Kidney (tissue), 14 donors: ENCODE results near the gene UNC5A. TPM values are rescaled to one million over a fixed set of nuclear protein-coding genes. Genes with fewer than 3 reads are reported as not detected.

Experiments
- DNase-seq, 5 donors: peaks; one replicate each; pipeline ENCODE4 v3.0.0-alpha.2; 2013 to 2020
- FAIRE-seq: peaks from 2 replicates; lab custom pipeline; 2012; peaks lifted over from hg19 to GRCh38; lab: Jason Lieb, UNC
- H3K27ac ChIP-seq, 2 donors: one replicate each; pipeline ENCODE4 v1.7.0; 2013; ENCODE audit warnings: low read depth in 2 of 2, low read length in 2 of 2, inconsistent platforms in 1 of 2
- H3K27me3 ChIP-seq: one replicate; pipeline ENCODE4 v1.7.1; 2013; ENCODE audit warnings: low read length, inconsistent platforms; ENCODE audit not compliant: control insufficient read depth, insufficient read depth
- H3K36me3 ChIP-seq, 3 donors: one replicate each; pipeline versions ENCODE4 v1.7.0 to v1.7.1; 2013; ENCODE audit warnings: low read length in 3 of 3, control low read depth in 1 of 3, inconsistent platforms in 1 of 3; ENCODE audit not compliant: insufficient read depth in 3 of 3, control insufficient read depth in 2 of 3
- H3K4me1 ChIP-seq, 3 donors: one replicate each; pipeline versions ENCODE4 v1.7.0 to v1.7.1; 2013; ENCODE audit warnings: low read length in 3 of 3, inconsistent platforms in 1 of 3, low read depth in 1 of 3; ENCODE audit not compliant: control insufficient read depth in 2 of 3, insufficient read depth in 2 of 3
- H3K4me3 ChIP-seq, 3 donors: one replicate each; pipeline versions ENCODE4 v1.7.0 to v1.8.1; 2013; ENCODE audit warnings: low read length in 3 of 3, control low read depth in 1 of 3, inconsistent platforms in 1 of 3
- H3K9ac ChIP-seq, 3 donors: one replicate each; pipeline versions ENCODE4 v1.7.0 to v1.7.1; 2013; ENCODE audit warnings: low read length in 3 of 3, control low read depth in 1 of 3, inconsistent platforms in 1 of 3
- H3K9me3 ChIP-seq, 3 donors: one replicate each; pipeline versions ENCODE4 v1.7.0 to v1.7.1; 2013; ENCODE audit warnings: low read length in 3 of 3, control low read depth in 1 of 3, inconsistent platforms in 1 of 3; ENCODE audit not compliant: control insufficient read depth in 2 of 3, insufficient read depth in 1 of 3
- intact Hi-C: fragments of 100-400 bp; cut with DNase I; formaldehyde crosslinking; loops from one replicate; pipeline ENCODE4 v1.11.1; 2022
- polyA plus RNA-seq: library from polyadenylated mRNA; stranded (reverse); fragments of 350-450 nt; fragmentation: Illumina TruSeq; extraction: RNeasy Lipid Tissue Mini Kit (QIAGEN cat#74804); gene quantifications from one replicate; pipeline ENCODE4 v1.2.3, GENCODE V29; 2014; ENCODE audit warnings: low read depth, low replicate concordance; ENCODE audit not compliant: insufficient read depth
- total RNA-seq: library from RNA; stranded (reverse); fragmentation: NEBNext Ultra II Directional; extraction: Animal tissue kit (Norgen Biotek cat#: 25700); gene quantifications from one replicate; pipeline ENCODE4 v1.2.1, GENCODE V29; 2021
- TF ChIP-seq, protein P1 (sequence below): IDR thresholded peaks from 3 replicates; pipeline ENCODE4 v1.5.1; 2012; ENCODE audit warnings: mild to moderate bottlenecking, moderate library complexity, borderline replicate concordance; ENCODE audit not compliant: insufficient read depth; ENCODE audit errors: extremely low read depth
- donor health status: control.
- donor health status: control.
- donor health status: control.
- donor health status: control.
- donor health status: control.
- donor health status: DM: yes; HTN: yes; CAD: no.
- donor health status: Normal renal cell carcinoma (clear cell type).

The UNC5A gene
- total and polyA plus RNA-seq, 2 donors from 2014 or later: 1.5 TPM; not detected in 1

DNA sequence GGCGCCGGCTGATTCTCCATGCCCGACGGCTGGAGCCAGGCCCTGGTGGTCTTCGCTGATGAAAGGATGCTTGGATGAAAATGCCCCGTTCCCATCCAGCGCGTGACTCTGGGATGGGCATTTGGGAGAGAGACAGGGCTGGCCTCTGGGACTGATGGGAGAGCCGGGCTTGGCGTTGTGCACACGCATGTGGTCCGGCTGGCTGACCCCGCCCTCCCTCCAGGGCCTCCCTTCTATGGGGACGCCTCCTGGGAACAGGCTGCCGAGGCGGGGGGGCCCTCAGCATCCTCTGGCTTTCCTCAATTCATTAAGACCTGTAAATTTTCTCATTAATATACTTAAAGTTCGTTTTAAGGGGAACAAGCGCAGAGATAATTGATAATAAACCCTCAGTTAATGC is 36.8 kb downstream of the UNC5A start:
- Histone ChIP-seq H3K9ac (no peak overlapping the region), H3K4me1 (no peaks in the 10 kb centered on the region), H3K27ac (no peak overlapping the region), H3K4me3 (no peak overlapping the region), H3K36me3 (no peaks in the 10 kb centered on the region), H3K9me3 (no peaks in the 10 kb centered on the region), H3K27me3 (no peaks in the 10 kb centered on the region)
- FAIRE-seq: no peak
- TF ChIP-seq, protein P1, sequence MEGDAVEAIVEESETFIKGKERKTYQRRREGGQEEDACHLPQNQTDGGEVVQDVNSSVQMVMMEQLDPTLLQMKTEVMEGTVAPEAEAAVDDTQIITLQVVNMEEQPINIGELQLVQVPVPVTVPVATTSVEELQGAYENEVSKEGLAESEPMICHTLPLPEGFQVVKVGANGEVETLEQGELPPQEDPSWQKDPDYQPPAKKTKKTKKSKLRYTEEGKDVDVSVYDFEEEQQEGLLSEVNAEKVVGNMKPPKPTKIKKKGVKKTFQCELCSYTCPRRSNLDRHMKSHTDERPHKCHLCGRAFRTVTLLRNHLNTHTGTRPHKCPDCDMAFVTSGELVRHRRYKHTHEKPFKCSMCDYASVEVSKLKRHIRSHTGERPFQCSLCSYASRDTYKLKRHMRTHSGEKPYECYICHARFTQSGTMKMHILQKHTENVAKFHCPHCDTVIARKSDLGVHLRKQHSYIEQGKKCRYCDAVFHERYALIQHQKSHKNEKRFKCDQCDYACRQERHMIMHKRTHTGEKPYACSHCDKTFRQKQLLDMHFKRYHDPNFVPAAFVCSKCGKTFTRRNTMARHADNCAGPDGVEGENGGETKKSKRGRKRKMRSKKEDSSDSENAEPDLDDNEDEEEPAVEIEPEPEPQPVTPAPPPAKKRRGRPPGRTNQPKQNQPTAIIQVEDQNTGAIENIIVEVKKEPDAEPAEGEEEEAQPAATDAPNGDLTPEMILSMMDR: no peak
- DNase-seq: no peak
- intact Hi-C loops: no loop called here

DNA sequence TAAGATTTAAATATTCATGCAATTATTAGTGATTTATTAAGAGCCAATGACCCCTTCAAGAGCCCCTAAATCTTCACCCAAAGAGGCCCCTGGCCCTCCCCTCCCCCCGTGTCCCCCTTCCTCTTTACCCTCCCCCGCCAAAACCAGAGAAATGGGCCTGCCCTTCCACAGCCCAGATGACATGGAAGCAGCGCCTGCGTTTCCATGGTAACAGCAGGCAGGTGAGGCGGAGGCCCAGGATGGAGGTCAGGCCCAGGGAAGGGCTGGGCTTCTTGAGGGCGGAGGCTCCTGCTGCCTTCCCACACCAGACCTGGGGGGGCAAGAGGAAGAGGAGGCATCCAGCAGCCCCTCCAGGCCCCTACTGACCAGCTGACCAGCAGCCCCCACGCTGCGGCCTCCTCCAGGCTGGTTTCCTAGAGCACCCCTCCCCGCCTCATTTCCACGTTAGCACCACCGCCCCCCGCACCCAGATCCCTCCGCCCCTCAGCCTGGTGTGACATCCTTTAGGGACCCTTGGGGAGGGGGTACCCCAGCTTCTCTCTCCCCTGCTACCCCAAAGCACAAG is 37.4 kb downstream of the UNC5A start:
- FAIRE-seq: no peak
- Histone ChIP-seq H3K9me3 (no peaks in the 10 kb centered on the region), H3K4me3 (no peak overlapping the region), H3K27me3 (no peaks in the 10 kb centered on the region), H3K27ac (no peak overlapping the region), H3K9ac (no peak overlapping the region), H3K36me3 (no peaks in the 10 kb centered on the region), H3K4me1 (no peaks in the 10 kb centered on the region)
- intact Hi-C loops: no loop called here
- TF ChIP-seq, protein P1: no peak
- DNase-seq: peak in 1 of 5 donors; percentile 42

DNA sequence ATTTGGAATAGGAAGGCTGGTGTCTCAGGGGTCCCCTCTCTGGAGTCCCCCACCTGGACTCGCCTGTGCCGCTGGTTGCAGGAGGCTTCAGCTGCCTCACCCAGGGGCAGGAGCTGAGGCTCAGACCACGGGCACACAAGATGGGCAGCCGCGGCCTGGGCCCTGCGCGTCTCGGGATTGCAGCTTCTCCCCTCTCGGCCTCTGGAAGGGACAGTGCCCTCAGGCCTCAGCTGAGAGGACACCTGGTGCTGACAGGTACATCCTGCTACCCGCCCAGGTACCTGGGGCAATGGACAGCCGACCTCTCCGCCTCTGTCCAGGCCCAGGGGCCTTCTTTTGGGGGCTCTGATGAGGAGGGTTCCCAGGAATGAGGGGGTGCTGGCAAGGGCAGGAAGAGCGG is 38.3 kb downstream of the UNC5A start:
- Histone ChIP-seq H3K9ac (no peak overlapping the region), H3K9me3 (no peaks in the 10 kb centered on the region), H3K4me1 (no peaks in the 10 kb centered on the region), H3K27ac (no peak overlapping the region), H3K27me3 (no peaks in the 10 kb centered on the region), H3K36me3 (no peaks in the 10 kb centered on the region), H3K4me3 (no peak overlapping the region)
- intact Hi-C loops: no loop called here
- TF ChIP-seq, protein P1: no peak
- FAIRE-seq: no peak
- peak in 1 of 5 donors; percentile 51 for DNase-seq

DNA sequence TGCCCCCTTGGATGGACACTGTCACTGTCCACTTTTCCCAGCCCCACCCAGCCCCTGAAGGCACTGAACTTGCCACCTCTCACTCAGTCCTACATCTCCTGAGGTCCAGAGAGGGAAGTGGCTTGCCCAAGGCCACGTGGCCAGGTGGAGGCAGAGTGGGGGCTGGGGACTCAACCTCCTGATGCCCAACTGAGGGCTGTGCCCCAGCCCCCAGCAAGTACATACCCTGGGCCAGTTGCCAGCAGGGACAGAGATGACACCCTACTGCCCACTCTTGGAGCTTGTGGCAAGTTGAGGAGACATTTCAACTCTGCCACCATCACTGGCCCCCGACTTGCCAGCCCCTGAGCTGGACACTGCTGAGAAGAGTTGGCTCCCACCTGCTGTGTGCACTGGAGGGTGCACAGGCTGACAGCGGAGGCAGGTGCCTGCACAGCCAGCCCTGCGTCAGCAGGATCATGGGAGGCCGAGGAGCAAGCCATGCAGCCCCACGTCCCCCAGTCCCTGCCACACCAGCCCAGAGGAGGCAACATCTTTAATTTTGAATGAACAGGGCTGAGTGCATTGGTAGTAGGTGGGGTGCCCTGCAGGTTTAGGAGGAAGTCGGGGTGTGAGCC is 39.4 kb downstream of the UNC5A start:
- no peak for FAIRE-seq
- no peaks in the 10 kb centered on the region for H3K4me1 ChIP-seq
- H3K9me3 ChIP-seq: no peaks in the 10 kb centered on the region
- peak in 1 of 5 donors; percentile 48 for DNase-seq
- intact Hi-C loops: no loop called here
- H3K27me3 ChIP-seq: no peaks in the 10 kb centered on the region
- TF ChIP-seq, protein P1: no peak
- H3K27ac ChIP-seq: no peak overlapping the region
- no peak overlapping the region for H3K9ac ChIP-seq
- H3K4me3 ChIP-seq: no peak overlapping the region
- no peaks in the 10 kb centered on the region for H3K36me3 ChIP-seq
